Fibroblast of peridontal ligament (primary cell): ENCODE results near the gene EVA1C.

ENCODE experiments used
- DNase-seq: peaks from one replicate; pipeline ENCODE4 v3.0.0-alpha.2; 2010; ENCODE audit errors: extremely low read depth

EVA1C gene

DNA sequence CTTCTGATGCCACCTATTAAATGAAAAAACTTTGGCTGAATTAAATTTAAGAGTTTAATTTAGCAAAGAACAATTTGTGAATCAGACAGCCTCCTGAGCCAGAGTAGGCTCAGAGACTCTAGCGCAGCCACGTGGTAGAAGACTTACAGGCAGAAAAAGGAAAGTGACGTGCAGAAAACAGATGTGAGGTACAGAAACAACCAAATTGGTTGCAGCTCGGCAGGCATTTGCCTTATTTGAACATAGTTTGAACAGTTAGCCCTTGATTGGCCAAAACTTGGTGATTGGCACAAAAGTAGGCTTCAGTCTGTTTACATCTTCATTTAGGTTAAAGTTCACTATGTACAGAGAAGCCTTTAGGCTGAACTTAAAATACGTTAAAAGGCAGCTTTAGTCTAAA lies 149.9 kb downstream of the EVA1C start:
- peak; percentile 96 for DNase-seq

DNA sequence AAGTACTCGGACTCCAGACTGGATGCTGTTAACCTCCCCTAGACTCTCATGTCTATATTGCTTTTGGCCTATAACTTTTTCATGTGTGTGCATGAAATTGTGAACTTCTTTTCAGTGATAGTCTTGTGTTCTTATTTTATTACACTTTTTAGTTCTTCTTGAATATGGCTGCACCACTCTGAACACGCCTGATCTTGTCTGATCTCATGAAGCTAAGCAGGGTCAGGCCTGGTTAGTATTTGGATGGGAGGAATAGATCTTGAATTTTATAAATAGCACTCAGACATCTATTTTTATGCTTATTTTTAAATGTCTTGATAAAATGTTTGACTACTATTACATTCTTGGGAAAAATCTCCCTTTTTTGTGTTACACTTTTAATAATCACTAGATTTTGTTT lies 150.4 kb downstream of the EVA1C start:
- DNase-seq: no peak
